Measurements from ENCODE around the gene ZC3H7B.

DNA sequence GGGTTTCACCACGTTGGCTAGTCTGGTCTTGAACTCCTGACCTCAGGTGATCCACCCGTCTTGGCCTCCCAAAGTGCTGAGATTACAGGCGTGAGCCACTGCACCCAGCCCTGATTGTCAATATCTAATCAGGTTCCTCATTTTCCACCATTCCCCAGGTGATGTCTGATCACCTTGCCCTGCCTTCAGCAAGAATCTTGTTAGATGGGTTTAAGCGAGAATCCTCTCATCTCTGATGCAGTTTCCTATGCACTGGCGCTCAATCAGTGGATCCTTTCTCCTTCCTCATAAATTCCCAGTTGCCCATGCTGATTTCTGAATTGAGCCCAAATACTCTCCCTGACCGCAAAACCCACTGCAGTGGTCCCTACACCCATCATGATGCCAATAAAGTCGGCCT, 664 bp upstream of the ZC3H7B start:
- TF ChIP-seq GATA3 (IDR thresholded peaks at IDR 0.05; ENCODE audit: low read depth, low read length), result no peak
- no peak for TF ChIP-seq GATA2 (IDR thresholded peaks at IDR 0.05; ENCODE audit: low read depth, low read length)
